Measurements from ENCODE around the gene UPF1. TPM values are rescaled to one million over a fixed set of nuclear protein-coding genes. Genes with fewer than 3 reads are reported as not detected.

UPF1 gene
- polyA plus RNA-seq, 1 of the 3 experiments (the other 2 are of a cell fraction): 33.3 TPM

DNA sequence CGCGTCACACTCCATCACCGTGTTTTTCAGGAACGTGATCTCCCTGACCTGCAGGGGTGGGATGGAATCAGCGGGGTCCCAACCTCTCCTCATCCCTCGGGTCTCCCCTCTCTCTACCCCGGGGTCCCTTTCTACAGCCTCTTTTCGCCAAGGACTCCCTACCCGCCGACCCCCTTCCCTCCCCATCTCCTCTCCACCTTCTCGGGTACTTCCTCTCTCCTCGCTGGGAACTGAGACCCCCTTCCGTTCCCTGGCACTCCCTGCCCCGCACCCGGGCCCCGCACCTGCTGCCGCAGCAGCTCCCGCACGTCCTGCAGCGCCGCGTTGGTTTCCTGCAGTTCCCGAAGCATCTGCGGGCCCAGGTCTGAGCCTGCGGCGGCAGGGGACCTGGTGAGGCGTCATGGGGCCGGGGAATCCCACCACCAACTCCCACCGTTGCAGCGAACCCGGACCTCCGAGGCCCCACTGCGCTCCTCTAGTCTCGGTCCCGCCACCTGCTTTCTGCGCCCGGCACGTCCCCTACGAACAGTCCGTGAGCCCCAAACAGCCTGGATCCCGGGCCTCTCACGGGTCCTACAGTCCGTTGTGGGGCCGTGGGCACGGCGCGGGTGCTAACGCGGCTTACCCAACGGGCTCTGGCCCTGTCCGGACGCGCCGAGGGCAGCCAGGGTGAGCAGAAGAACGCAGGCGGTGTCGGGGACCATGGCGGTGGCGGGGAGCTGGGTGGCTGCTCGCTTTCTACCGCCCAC, 41.0 kb upstream of the UPF1 start, which contains the start of gene COMP:
Gene COMP, minus strand, starts transcription at position 740 of the 749 bp plus-strand sequence. Its CDS starts 36 bp downstream, at position 704.
- H3F3A ChIP-seq (replicated peaks; ENCODE audit: insufficient read depth): peaks cover 12% of the 10 kb centered on the region
- ChIA-PET POLR2A (no interaction called here), CTCF (interaction anchor here (0.8 to 1.4 kb wide), 4 partner anchors 19 to 76 kb away, joined by 3 to 5 read pairs (median 4); no protein-coding TSS in a partner anchor)
- H3K9ac ChIP-seq: no peak within 1 kb of the TSS
- no peak for DNase-seq
- TF ChIP-seq NFIC (IDR thresholded peaks at IDR 0.05; ENCODE audit: borderline replicate concordance) (no peak), RXRA (IDR thresholded peaks at IDR 0.05; ENCODE audit: borderline replicate concordance, low read depth) (no peak), FOXJ3 (CRISPR knock-in tag; IDR thresholded peaks at IDR 0.05) (no peak)
- no peak within 1 kb of the TSS for H2AFZ ChIP-seq (ENCODE audit: low read depth)
- H3K4me3 ChIP-seq (ENCODE audit: low read depth in 2 of 2, low read length in 1 of 2): no peak within 1 kb of the TSS
- 10% methylated on average over 44 of the region's 61 CpGs for WGBS (ENCODE audit: low lambda C conversion rate)
- peaks cover 0 to 15% of the 10 kb centered on the region in 2 experiments; a peak in 1 of 4 replicates for H3K4me1 ChIP-seq (ENCODE audit: control insufficient read depth in 1 of 2, insufficient read depth in 2 of 2, low read depth in 1 of 2, low read length in 1 of 2)
- no peaks in the 10 kb centered on the region for H4K20me1 ChIP-seq (ENCODE audit: insufficient read depth)
- H3K79me2 ChIP-seq (ENCODE audit: insufficient read depth): no peaks in the 10 kb centered on the region
- H3K9me3 ChIP-seq: no peaks in the 10 kb centered on the region
- no peaks in the 10 kb centered on the region for H3K9me2 ChIP-seq
- H3K27me3 ChIP-seq (ENCODE audit: insufficient read depth): peaks cover 62% of the 10 kb centered on the region
- H3K4me2 ChIP-seq: peak within 1 kb of the TSS; percentile 33; the same call in 1 of the 2 replicates
- no peaks in the 10 kb centered on the region for H3K36me3 ChIP-seq (replicated peaks in 1 of 2; ENCODE audit: control insufficient read depth in 1 of 2, insufficient read depth in 2 of 2, low read length in 1 of 2)
- H3K27ac ChIP-seq (ENCODE audit: low read depth in 2 of 2, low read length in 1 of 2): no peak within 1 kb of the TSS

DNA sequence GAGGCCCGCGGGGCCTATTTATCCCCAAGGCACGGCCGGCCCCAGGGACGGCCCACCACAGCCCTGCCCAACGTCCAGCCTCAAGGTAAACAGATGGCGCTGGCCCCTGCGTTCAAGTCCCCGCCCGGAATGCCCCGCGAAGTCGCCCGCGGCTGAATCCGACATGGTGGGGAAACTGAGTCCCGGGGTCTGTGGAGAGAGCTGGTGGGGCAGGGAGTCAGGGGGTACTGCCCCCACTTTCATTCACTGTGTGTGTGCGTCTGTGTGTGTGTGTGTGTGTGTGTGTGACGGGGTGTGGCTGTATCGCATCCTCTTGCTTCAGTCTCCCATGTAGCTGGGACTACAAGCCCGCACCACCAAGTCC, 40.5 kb upstream of the UPF1 start:
- TF ChIP-seq RXRA (IDR thresholded peaks at IDR 0.05; ENCODE audit: borderline replicate concordance, low read depth): no peak
- no peak for TF ChIP-seq RFX5 (IDR thresholded peaks at IDR 0.05; ENCODE audit: low read length)
- TF ChIP-seq CHD2 (IDR thresholded peaks at IDR 0.05; ENCODE audit: low read length, partially characterized antibody): no peak
- TF ChIP-seq, protein P1, sequence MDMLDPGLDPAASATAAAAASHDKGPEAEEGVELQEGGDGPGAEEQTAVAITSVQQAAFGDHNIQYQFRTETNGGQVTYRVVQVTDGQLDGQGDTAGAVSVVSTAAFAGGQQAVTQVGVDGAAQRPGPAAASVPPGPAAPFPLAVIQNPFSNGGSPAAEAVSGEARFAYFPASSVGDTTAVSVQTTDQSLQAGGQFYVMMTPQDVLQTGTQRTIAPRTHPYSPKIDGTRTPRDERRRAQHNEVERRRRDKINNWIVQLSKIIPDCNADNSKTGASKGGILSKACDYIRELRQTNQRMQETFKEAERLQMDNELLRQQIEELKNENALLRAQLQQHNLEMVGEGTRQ (IDR thresholded peaks at IDR 0.05; ENCODE audit: borderline replicate concordance, low read depth, low read length): no peak
- no peak for TF ChIP-seq MEF2A (IDR thresholded peaks at IDR 0.05; ENCODE audit: borderline replicate concordance, low read depth)
- no peak for TF ChIP-seq SIN3A (IDR thresholded peaks at IDR 0.05; ENCODE audit: borderline replicate concordance, low read depth, low read length)
- TF ChIP-seq TCF12 (IDR thresholded peaks at IDR 0.05): no peak
- TF ChIP-seq, protein P2, sequence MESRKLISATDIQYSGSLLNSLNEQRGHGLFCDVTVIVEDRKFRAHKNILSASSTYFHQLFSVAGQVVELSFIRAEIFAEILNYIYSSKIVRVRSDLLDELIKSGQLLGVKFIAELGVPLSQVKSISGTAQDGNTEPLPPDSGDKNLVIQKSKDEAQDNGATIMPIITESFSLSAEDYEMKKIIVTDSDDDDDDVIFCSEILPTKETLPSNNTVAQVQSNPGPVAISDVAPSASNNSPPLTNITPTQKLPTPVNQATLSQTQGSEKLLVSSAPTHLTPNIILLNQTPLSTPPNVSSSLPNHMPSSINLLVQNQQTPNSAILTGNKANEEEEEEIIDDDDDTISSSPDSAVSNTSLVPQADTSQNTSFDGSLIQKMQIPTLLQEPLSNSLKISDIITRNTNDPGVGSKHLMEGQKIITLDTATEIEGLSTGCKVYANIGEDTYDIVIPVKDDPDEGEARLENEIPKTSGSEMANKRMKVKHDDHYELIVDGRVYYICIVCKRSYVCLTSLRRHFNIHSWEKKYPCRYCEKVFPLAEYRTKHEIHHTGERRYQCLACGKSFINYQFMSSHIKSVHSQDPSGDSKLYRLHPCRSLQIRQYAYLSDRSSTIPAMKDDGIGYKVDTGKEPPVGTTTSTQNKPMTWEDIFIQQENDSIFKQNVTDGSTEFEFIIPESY (IDR thresholded peaks at IDR 0.05; ENCODE audit: borderline replicate concordance, low read depth): no peak
- TF ChIP-seq, protein P3, sequence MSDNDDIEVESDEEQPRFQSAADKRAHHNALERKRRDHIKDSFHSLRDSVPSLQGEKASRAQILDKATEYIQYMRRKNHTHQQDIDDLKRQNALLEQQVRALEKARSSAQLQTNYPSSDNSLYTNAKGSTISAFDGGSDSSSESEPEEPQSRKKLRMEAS (IDR thresholded peaks at IDR 0.05; ENCODE audit: low read depth): no peak
- no peak for TF ChIP-seq POLR2AphosphoS5 (IDR thresholded peaks at IDR 0.05; ENCODE audit: low read depth, low read length)
- TF ChIP-seq, protein P4, sequence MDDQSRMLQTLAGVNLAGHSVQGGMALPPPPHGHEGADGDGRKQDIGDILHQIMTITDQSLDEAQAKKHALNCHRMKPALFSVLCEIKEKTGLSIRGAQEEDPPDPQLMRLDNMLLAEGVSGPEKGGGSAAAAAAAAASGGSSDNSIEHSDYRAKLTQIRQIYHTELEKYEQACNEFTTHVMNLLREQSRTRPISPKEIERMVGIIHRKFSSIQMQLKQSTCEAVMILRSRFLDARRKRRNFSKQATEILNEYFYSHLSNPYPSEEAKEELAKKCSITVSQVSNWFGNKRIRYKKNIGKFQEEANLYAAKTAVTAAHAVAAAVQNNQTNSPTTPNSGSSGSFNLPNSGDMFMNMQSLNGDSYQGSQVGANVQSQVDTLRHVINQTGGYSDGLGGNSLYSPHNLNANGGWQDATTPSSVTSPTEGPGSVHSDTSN (IDR thresholded peaks at IDR 0.05): no peak
- Histone ChIP-seq H3K9me3 (no peaks in the 10 kb centered on the region), H4K20me1 (ENCODE audit: insufficient read depth) (no peaks in the 10 kb centered on the region), H3K27me3 (ENCODE audit: insufficient read depth) (peaks cover 62% of the 10 kb centered on the region), H3K4me2 (0 out of 2 replicates have a peak overlapping the region, but pooled peaks have one; percentile 33), H3K9ac (no peak overlapping the region), H3K36me3 (replicated peaks in 1 of 2; ENCODE audit: control insufficient read depth in 1 of 2, insufficient read depth in 2 of 2, low read length in 1 of 2) (no peaks in the 10 kb centered on the region), H3K27ac (ENCODE audit: low read depth in 2 of 2, low read length in 1 of 2) (no peak overlapping the region), H3K4me3 (ENCODE audit: low read depth in 2 of 2, low read length in 1 of 2) (no peak overlapping the region), H3K9me2 (no peaks in the 10 kb centered on the region), H3K4me1 (ENCODE audit: control insufficient read depth in 1 of 2, insufficient read depth in 2 of 2, low read depth in 1 of 2, low read length in 1 of 2) (peaks cover 0 to 11% of the 10 kb centered on the region in 2 experiments; a peak in 1 of 4 replicates), H3K79me2 (ENCODE audit: insufficient read depth) (no peaks in the 10 kb centered on the region), H3F3A (replicated peaks; ENCODE audit: insufficient read depth) (peaks cover 12% of the 10 kb centered on the region), H2AFZ (ENCODE audit: low read depth) (no peak overlapping the region)
- DNase-seq: no peak
- ChIA-PET CTCF (interaction anchor here (0.8 to 1.4 kb wide), 4 partner anchors 19 to 75 kb away, joined by 3 to 5 read pairs (median 4); no protein-coding TSS in a partner anchor), POLR2A (no interaction called here)
- 32% methylated on average over 5 of the region's 21 CpGs for WGBS (ENCODE audit: low lambda C conversion rate)

Measured in SK-N-SH (cell line).